GM21529 (cell line): Measurements from ENCODE around the gene PRMT5.
"Not testable (repeated sequence)": the region's sequence is repeated elsewhere in the genome, so short reads cannot be mapped to it uniquely, and the experiment has no call there.

Source experiments
- ATAC-seq: cut with Tn5 transposase; IDR thresholded peaks from one replicate; pipeline ENCODE4 v1.9.1; 2021; ENCODE audit not compliant: unreplicated experiment

The PRMT5 gene

GRCh38 chr14:22935156-22935555 lies 6.0 kb upstream of the PRMT5 start:
- no peak for ATAC-seq

DNA sequence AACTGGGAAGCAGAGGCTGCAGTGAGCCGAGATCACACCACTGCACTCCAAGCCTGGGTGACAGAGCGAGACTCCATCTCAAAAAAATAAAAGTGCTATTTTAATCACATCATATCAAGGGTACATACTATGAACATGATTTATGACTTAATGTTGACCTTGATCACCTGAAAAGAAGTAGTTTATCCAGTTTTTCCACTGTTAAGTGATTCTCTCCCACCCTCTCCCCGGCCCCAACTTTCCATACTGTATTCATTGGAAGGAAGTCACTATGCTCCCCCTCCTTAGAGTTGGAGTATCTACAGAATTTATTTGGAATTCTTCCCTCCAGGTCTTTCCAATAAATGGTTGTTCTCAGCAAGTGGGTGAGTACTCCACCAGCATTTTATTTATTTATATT lies 3.0 kb upstream of the PRMT5 start:
- no peak for ATAC-seq

DNA sequence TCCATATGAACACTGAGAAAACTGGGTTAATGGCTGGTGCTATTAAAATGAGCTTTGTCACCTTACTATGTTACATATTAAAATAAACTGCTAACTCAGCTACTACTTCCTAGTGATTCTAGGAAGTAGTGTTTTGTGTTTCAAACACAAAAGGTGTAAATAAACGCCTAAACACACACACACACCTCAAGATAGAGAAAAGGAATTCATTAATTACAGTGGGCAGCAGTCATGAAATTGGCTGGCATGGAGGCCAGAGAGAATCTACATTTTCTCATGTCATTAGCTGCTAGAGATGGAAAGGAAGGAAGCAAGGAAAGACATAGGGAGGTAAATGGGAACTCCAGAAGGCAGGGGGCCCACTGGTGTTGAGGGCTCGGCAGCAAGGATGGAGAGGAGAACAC lies 787 bp upstream of the PRMT5 start:
- no peak for ATAC-seq

DNA sequence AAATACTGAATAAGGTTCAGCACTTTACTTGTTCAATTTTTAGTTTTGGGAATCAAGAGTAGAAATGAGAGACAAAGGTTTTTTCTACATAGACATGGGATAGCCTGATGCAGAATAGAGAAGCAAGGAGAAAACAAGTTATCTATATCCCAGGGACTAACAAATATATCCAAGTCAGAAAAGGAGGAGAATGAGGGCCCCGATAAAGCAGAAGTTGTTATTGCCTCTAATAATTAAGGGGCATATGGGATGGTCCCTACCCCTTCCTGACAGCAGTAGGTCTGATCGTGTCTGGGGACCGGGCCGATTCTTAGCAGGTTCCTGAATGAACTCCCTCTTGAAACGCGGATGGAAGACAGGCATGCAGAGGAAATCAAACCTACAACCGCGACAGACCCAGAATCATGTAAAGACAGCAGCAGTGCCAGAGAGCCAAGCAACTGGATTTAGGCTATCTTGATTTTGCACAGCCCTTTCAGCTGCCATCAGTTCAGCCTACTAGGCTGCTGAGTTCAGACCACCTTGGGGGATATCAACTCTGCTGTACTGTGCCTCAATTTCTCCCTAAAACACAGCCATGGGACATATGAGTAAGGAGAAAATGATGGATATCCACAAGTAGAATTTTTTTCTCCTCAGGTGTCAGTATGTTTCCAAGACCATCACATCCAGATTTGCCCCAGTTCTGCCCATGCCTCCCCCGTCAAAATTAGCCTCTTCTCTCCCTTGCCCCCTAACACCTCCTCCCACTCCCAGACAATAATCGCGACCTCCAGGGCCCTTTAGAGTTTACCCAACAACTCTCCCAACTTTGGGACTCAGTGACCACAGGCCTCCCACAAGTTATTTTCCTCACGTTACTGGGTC lies 706 bp downstream of the PRMT5 start:
- ATAC-seq = no peak

DNA sequence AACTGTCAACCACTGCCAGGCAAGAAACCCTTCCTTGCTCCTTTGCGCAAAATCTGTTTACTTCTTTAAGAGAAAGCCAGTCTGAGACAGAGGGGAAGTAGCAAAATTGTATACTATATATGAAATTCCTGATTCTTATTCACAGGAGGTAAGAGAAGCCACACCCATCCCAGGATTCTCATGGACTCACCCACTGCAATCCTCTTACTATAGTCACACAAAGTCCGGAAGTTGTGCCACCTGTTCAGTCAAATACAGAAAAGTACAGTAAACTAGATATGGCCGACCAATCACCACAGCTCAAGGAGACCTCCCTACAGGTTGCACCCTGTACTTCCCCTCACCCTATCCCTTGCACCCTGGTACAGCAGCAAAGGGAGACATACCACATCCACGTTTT lies 2.9 kb downstream of the PRMT5 start:
- ATAC-seq = no peak

DNA sequence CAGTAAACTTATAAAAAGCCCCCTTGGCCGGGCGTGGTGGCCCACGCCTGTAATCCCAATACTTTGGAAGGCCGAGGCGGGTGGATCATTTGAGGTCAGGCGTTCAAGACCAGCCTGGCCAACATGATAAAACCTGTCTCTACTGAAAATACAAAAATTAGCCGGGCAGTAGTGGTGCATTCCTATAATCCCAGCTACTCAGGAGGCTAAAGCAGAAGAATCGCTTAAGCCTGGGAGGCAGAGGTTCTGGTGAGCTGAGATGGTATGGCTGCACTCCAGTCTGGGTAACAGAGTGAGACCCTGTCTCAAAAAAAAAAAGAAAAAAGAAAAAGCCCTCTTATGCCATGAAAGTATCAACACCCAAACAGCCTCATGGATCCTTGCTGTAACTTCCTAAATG lies 3.7 kb downstream of the PRMT5 start:
- no peak for ATAC-seq

DNA sequence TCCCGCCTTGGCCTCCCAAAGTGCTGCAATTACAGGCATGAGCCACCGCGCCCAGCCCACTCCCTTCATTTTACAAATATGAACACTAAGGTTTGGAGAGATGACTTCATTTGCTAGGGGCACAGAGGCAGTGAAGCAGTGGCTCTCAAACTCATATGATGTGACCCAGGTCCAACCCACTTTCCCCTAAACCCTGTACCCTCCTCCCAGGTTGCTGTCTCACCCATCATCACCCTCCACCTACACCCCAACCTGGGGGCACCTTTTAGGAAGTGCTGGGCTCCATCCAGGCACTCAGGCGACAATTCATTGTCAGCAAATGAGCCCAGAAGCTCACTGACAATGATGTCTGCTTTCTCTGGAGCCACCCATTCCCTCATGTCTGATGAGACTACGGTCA lies 5.4 kb downstream of the PRMT5 start:
- no peak for ATAC-seq

DNA sequence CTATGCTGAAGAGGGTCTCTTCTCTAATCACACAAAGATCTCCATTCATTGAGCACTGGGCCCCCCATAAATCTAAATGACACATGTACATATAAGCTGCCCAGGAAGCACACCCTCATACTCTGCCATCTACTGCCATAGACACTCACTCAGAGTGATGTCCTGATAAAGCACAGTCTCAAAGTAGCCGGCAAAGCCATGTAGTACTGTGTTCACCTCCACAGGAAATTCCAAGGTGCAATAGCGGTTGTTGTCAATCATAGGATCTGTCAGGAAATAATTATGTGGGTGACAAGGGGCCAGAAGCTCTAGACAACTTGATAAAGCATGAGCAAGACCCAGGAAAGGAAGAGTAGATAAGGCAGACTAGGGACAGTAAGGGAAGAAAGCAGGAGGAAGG lies 6.9 kb downstream of the PRMT5 start:
- no peak for ATAC-seq

DNA sequence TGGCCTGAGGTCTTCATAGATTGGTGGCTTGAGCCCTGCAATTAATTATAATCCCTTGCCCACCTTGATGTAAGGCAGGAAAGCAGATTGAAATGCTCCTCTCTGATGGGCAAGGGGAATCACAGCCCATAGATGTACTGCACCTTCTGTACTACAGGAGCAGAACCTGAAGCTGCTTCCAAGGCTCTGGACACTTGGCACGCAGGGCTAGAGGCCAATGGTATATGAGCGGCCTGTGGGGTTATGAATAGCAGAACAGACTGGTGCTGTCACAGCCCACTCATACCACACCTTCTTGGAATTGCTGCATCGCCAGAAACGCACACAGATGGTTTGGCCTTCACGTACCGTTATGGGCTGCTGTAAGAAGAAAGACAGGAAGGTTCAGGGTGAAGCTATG lies 8.5 kb downstream of the PRMT5 start:
- ATAC-seq = no peak

DNA sequence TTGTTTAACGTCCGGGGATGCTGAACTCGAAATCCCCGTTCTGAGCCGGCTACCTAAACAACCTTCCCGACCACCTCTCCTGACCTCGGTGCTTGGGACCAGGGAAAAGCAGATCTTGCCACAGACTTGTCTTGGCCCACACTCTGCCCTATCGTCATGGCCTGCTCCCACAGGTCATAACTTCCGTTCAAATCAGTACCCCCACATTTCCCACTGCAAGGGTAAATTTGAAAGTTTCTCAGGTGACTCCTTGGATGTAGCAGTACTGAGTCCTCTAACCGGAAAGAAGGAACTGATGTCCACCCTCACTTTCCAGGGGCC lies 9.6 kb downstream of the PRMT5 start:
- no peak for ATAC-seq

DNA sequence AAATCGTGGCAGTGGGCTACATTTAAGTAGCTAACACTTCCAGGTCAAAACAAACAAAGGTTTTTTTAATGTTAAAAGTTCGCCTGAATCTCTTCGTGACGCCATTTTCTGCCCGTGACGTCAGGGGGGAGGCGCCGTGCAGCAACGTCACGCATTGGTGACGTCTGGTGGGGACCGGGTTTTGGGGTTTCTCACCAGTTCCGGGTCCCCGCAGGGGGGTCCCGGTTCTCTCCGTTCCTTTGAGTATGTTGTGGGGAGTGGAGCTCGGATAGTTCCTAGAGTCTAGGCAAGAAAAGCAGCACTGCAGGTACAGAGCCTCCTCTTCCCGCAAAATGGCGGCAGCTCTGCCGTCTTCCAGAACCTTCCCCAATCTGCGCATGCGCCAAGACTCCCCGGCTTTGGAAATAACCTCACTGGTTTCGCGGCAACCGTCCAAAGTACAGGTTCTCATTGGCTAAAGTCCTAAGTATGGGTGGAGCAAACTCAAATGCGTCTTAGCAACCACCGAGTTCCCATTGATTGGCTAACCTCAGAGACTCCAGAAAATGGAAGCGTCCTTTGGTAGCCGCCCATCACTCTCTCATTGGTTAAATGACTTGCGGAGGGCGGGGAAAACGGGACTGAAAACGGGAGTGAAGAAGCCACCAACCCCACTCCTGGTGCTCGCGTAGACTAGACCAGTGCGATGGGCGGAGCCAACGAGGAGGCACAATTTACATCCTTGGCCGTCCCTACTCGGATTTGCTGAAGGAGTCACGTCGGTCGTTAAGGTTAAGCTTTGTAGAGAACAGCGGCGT lies 10.2 kb downstream of the PRMT5 start, which contains the start of gene RBM23:
RBM23 (minus strand) TSS at position 346 of the 797 bp plus-strand sequence.
- ATAC-seq = peak; percentile 89

DNA sequence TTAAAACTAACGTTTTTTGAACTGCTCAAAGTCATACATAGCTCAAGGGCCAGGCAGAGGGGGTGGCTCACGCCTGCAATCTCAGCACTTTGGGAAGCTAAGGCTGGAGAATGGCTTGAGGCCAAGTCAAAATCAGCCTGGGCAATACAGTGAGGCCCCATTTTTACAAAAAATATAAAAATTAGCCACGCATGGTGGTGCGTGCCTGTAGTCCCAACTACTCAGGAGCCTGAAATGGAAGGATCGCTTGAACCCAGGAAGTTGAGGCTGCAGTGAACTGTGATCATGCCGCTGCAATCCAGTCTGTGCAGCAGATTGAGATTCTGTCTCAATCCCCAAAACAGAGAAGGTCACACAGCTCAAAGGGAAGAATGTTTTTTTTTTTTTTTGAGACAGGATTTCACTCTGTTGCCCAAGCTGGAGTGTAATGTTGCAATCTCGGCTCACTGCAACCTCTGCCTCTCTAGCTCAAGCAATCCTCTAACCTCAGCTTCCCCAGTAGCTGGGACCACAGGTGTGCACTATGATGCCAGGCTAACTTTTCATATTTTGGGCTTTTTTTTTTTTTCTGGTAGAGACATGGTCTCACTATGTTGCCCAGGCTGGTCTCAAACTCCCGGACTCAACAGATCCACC lies 13.2 kb downstream of the PRMT5 start:
- ATAC-seq = no peak

DNA sequence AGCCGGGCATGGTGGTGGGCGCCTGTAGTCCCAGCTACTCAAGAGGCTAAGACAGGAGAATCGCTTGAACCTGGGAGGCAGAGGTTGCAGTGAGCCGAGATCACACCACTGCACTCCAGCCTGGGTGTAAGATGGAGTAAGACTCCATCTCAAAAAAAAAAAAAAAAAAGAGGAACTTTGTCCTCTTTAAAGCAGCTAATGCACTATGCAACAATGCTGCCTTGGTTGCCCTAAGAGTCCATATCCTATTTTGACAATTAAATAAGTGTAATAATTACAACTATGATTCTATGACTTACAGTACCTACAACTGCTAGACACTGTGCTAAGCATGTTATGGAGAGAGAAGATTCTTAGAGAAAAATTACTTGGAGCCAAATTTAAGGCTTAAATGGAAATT lies 14.3 kb downstream of the PRMT5 start:
- not testable (repeated sequence) for ATAC-seq

GRCh38 chr14:22910916-22911315 lies 18.3 kb downstream of the PRMT5 start:
- no peak for ATAC-seq

DNA sequence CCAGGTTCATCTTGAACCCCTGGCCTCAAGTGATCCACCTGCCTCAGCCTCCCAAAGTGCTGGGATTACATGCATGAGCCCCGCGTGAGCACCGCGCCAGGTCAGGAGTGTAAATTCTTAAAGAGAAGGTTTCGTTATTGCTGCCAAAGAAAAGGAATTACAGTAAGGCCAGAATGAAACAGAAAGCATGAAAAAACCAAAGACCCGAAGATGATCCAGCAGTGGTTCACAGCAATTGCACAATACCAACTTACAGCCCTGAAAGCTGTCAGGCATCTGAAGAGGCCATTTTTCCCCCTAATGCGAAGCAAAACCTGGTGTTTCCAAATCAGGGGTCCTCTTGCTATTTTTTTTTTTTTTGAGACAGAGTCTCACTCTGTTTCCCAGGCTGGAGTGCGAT lies 20.6 kb downstream of the PRMT5 start:
- ATAC-seq = no peak

- no peak for ATAC-seq
Measured at GRCh38 chr14:22907429-22907828, 21.7 kb downstream of the PRMT5 start.

DNA sequence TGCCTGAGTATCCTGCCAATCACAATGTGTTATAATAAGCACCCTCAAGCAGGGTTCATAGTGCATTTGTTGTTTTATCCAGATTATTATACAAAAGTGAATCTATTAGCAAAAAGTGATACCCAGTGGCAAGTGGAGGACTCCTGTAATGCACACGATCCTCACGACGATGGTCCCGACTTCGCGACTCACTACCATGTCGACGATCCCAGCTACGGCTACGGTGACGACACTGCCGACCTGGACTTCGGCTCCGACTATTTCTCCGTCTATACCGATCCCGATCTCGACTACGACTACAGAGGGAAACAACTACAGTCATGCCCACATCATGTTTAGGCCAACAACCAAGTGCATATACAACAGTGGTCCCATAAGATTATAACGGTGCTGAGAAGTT lies 23.1 kb downstream of the PRMT5 start:
- no peak for ATAC-seq

DNA sequence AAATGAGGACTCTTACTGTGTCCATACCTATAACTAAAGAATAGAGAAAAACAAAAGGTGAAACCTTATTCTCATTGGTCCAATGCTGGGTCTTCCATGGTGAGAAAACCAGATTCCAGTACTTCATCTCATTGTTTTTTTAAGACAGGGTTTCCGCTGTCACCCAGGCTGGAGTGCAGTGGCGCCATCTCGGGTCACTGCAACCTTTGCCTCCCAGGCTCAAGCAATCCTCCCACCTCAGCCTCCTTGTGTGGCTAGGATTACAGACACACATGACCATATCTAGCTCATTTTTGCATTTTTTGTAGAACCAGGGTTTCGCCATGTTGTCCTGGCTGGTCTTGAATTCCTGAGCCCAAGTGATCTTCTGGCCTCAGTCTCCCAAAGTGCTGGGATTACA lies 23.5 kb downstream of the PRMT5 start:
- no peak for ATAC-seq

- no peak for ATAC-seq
Measured at GRCh38 chr14:22903742-22904087, 25.5 kb downstream of the PRMT5 start.

DNA sequence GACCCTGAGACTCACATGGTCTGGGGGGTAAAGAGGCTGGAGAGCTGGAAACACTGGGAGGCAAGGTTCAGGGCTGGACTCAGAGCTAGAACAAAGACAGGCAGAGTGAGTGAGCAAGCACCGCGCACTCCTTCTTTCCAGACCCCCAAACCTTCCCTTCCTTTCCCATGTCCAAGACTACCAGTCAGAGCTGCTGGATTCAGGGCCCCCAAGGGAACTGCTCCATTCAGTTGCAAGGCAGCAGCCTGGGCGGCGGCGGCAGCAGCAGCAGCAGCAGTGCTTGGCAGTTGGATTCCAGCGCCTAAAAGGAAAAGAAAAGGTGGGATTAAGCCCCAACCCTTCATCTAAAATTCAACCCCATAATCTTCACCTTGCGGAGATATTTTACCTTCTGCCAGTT lies 27.4 kb downstream of the PRMT5 start:
- ATAC-seq = no peak

- ATAC-seq = no peak
Measured at GRCh38 chr14:22900081-22900799, 28.9 kb downstream of the PRMT5 start.
